ENCODE results near the gene SLC9A9. TPM values are rescaled to one million over a fixed set of nuclear protein-coding genes. Genes with fewer than 3 reads are reported as not detected.

Gene SLC9A9
- polyA plus RNA-seq, 1 donor from 2014 or later: 0.54 TPM

DNA sequence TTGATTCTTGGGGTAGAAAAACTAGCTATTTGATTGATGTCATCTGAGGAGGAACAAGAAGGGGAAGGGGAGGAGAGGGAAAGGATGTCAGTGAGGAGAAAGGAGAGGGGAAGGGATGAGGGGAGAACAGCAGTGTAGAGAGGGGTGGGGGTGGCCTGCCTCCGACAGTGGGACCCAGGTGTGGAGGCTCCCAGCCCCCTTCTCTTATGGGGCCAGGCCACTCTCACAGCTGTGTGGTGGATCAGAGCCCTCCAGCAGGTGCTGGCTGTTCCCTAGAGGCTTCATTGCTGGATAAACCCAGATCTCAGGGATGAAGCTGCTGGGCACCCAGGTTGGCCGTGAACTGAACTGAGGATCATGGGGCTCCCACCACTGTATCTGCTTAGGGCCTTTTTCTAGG is 464.2 kb downstream of the SLC9A9 start:
- Histone ChIP-seq H3K9me3 (ENCODE audit: low read length) (no peaks in the 10 kb centered on the region), H3K27me3 (ENCODE audit: insufficient read depth, low read depth, low read length) (no peaks in the 10 kb centered on the region), H2AFZ (ENCODE audit: low read depth, low read length) (no peak overlapping the region), H3K79me2 (replicated peaks; ENCODE audit: insufficient read depth, low read length) (no peaks in the 10 kb centered on the region), H3K9ac (ENCODE audit: low read length) (no peak overlapping the region), H3K36me3 (ENCODE audit: insufficient read depth, low read length) (no peaks in the 10 kb centered on the region), H3K4me2 (ENCODE audit: low read length) (no peak overlapping the region), H3K27ac (ENCODE audit: low read length) (no peak overlapping the region), H4K20me1 (ENCODE audit: insufficient read depth) (no peaks in the 10 kb centered on the region), H3K4me3 (ENCODE audit: low read length) (no peak overlapping the region), H3F3A (ENCODE audit: insufficient read depth, low read length, poor library complexity, severe bottlenecking) (no peaks in the 10 kb centered on the region), H3K9me2 (ENCODE audit: insufficient read depth, low read length) (no peaks in the 10 kb centered on the region)
- no peak for TF ChIP-seq SMC3 (conservative IDR thresholded peaks at IDR 0.05; ENCODE audit: poor library complexity)
- no peak for TF ChIP-seq POLR2AphosphoS5 (IDR thresholded peaks at IDR 0.05)
- TF ChIP-seq MXI1 (conservative IDR thresholded peaks at IDR 0.05; ENCODE audit: poor library complexity, severe bottlenecking): no peak
- TF ChIP-seq, protein P1, sequence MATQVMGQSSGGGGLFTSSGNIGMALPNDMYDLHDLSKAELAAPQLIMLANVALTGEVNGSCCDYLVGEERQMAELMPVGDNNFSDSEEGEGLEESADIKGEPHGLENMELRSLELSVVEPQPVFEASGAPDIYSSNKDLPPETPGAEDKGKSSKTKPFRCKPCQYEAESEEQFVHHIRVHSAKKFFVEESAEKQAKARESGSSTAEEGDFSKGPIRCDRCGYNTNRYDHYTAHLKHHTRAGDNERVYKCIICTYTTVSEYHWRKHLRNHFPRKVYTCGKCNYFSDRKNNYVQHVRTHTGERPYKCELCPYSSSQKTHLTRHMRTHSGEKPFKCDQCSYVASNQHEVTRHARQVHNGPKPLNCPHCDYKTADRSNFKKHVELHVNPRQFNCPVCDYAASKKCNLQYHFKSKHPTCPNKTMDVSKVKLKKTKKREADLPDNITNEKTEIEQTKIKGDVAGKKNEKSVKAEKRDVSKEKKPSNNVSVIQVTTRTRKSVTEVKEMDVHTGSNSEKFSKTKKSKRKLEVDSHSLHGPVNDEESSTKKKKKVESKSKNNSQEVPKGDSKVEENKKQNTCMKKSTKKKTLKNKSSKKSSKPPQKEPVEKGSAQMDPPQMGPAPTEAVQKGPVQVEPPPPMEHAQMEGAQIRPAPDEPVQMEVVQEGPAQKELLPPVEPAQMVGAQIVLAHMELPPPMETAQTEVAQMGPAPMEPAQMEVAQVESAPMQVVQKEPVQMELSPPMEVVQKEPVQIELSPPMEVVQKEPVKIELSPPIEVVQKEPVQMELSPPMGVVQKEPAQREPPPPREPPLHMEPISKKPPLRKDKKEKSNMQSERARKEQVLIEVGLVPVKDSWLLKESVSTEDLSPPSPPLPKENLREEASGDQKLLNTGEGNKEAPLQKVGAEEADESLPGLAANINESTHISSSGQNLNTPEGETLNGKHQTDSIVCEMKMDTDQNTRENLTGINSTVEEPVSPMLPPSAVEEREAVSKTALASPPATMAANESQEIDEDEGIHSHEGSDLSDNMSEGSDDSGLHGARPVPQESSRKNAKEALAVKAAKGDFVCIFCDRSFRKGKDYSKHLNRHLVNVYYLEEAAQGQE (IDR thresholded peaks at IDR 0.05; ENCODE audit: borderline replicate concordance): no peak
- TF ChIP-seq RAD21 (conservative IDR thresholded peaks at IDR 0.05): no peak
- no peak for TF ChIP-seq TAF1 (IDR thresholded peaks at IDR 0.05; ENCODE audit: low read depth)
- TF ChIP-seq, protein P2, sequence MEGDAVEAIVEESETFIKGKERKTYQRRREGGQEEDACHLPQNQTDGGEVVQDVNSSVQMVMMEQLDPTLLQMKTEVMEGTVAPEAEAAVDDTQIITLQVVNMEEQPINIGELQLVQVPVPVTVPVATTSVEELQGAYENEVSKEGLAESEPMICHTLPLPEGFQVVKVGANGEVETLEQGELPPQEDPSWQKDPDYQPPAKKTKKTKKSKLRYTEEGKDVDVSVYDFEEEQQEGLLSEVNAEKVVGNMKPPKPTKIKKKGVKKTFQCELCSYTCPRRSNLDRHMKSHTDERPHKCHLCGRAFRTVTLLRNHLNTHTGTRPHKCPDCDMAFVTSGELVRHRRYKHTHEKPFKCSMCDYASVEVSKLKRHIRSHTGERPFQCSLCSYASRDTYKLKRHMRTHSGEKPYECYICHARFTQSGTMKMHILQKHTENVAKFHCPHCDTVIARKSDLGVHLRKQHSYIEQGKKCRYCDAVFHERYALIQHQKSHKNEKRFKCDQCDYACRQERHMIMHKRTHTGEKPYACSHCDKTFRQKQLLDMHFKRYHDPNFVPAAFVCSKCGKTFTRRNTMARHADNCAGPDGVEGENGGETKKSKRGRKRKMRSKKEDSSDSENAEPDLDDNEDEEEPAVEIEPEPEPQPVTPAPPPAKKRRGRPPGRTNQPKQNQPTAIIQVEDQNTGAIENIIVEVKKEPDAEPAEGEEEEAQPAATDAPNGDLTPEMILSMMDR (IDR thresholded peaks at IDR 0.05; ENCODE audit: poor library complexity, severe bottlenecking): no peak
- TF ChIP-seq EP300 (conservative IDR thresholded peaks at IDR 0.05; ENCODE audit: poor library complexity, severe bottlenecking): no peak
- no peak for TF ChIP-seq EZH2 (IDR thresholded peaks at IDR 0.05; ENCODE audit: borderline replicate concordance, insufficient read depth, low read length, poor library complexity, severe bottlenecking)

DNA sequence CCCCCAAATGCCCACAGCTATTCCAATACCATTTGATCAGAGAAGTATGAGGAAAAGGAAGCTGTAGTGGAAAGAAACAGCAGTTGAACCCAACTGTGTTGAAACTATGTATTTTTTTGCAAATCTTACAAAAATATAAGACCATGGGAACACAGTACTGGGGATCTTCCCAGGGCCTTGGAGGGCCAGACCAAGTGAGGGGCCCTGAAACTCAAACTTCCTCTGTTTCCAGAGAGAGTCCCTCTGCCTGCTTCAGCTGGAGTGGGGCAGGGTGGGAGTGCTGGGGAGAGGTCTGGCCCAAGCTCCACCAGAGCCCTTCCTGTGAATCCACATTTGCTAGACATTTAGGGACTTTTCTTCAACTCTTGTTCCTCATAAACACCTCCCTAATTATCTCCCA is 464.8 kb downstream of the SLC9A9 start:
- Histone ChIP-seq H2AFZ (ENCODE audit: low read depth, low read length) (no peak overlapping the region), H3K9ac (ENCODE audit: low read length) (no peak overlapping the region), H3K36me3 (ENCODE audit: insufficient read depth, low read length) (no peaks in the 10 kb centered on the region), H3K9me2 (ENCODE audit: insufficient read depth, low read length) (no peaks in the 10 kb centered on the region), H3K27ac (ENCODE audit: low read length) (no peak overlapping the region), H3K9me3 (ENCODE audit: low read length) (no peaks in the 10 kb centered on the region), H3K4me3 (ENCODE audit: low read length) (no peak overlapping the region), H3K27me3 (ENCODE audit: insufficient read depth, low read depth, low read length) (no peaks in the 10 kb centered on the region), H3F3A (ENCODE audit: insufficient read depth, low read length, poor library complexity, severe bottlenecking) (no peaks in the 10 kb centered on the region), H3K79me2 (replicated peaks; ENCODE audit: insufficient read depth, low read length) (no peaks in the 10 kb centered on the region), H4K20me1 (ENCODE audit: insufficient read depth) (no peaks in the 10 kb centered on the region), H3K4me2 (ENCODE audit: low read length) (no peak overlapping the region)
- TF ChIP-seq EP300 (conservative IDR thresholded peaks at IDR 0.05; ENCODE audit: poor library complexity, severe bottlenecking) (no peak), SMC3 (conservative IDR thresholded peaks at IDR 0.05; ENCODE audit: poor library complexity) (no peak), TAF1 (IDR thresholded peaks at IDR 0.05; ENCODE audit: low read depth) (no peak), RAD21 (conservative IDR thresholded peaks at IDR 0.05) (no peak), EZH2 (IDR thresholded peaks at IDR 0.05; ENCODE audit: borderline replicate concordance, insufficient read depth, low read length, poor library complexity, severe bottlenecking) (no peak), POLR2AphosphoS5 (IDR thresholded peaks at IDR 0.05) (no peak), MXI1 (conservative IDR thresholded peaks at IDR 0.05; ENCODE audit: poor library complexity, severe bottlenecking) (no peak)
- TF ChIP-seq, protein P1 (IDR thresholded peaks at IDR 0.05; ENCODE audit: borderline replicate concordance): no peak
- TF ChIP-seq, protein P2 (IDR thresholded peaks at IDR 0.05; ENCODE audit: poor library complexity, severe bottlenecking): no peak
